Lower leg skin (tissue), 3 donors: Measurements from ENCODE around the gene KRTAP5-4.

Source experiments
- POLR2A ChIP-seq, 2 donors: fragments of 450-650 bp; IDR thresholded peaks; one replicate each; pipeline ENCODE4 v1.6.1; 2016 to 2017; ENCODE audit warnings: antibody characterized with exemption in 2 of 2, mild to moderate bottlenecking in 1 of 2, moderate library complexity in 1 of 2
- TF ChIP-seq, protein P1 (sequence below), 3 donors: fragments of 450-650 bp; IDR thresholded peaks; one replicate each; pipeline ENCODE4 v1.5.1; 2016; ENCODE audit warnings: antibody characterized with exemption in 3 of 3, mild to moderate bottlenecking in 3 of 3, moderate library complexity in 2 of 3

- TF ChIP-seq, protein P1, sequence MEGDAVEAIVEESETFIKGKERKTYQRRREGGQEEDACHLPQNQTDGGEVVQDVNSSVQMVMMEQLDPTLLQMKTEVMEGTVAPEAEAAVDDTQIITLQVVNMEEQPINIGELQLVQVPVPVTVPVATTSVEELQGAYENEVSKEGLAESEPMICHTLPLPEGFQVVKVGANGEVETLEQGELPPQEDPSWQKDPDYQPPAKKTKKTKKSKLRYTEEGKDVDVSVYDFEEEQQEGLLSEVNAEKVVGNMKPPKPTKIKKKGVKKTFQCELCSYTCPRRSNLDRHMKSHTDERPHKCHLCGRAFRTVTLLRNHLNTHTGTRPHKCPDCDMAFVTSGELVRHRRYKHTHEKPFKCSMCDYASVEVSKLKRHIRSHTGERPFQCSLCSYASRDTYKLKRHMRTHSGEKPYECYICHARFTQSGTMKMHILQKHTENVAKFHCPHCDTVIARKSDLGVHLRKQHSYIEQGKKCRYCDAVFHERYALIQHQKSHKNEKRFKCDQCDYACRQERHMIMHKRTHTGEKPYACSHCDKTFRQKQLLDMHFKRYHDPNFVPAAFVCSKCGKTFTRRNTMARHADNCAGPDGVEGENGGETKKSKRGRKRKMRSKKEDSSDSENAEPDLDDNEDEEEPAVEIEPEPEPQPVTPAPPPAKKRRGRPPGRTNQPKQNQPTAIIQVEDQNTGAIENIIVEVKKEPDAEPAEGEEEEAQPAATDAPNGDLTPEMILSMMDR (IDR thresholded peaks at IDR 0.05), result no peak
- no peak for TF ChIP-seq POLR2A (IDR thresholded peaks at IDR 0.05)
Observed at GRCh38 chr11:1671658-1672057, 49.7 kb upstream of the KRTAP5-4 start.
